Measurements from ENCODE around the gene CALML4.

The CALML4 gene

GRCh38 chr15:68145706-68146105, 59.4 kb downstream of the CALML4 start:
- H3K27me3 ChIP-seq (ENCODE audit: insufficient read depth, low read length) = no peaks in the 10 kb centered on the region
- H3K9me2 ChIP-seq (ENCODE audit: low read depth, low read length) = no peaks in the 10 kb centered on the region
- no peaks in the 10 kb centered on the region for H4K20me1 ChIP-seq (ENCODE audit: insufficient read depth, low read length)
- no peaks in the 10 kb centered on the region for H3F3A ChIP-seq (ENCODE audit: insufficient read depth, low read length)
- peaks cover 29% of the 10 kb centered on the region for H3K36me3 ChIP-seq (ENCODE audit: insufficient read depth, low read length)
- H2AFZ ChIP-seq (ENCODE audit: low read length) = no peak overlapping the region
- no peak overlapping the region for H3K9ac ChIP-seq (ENCODE audit: low read length)
- H3K79me2 ChIP-seq (ENCODE audit: insufficient read depth, low read length) = no peaks in the 10 kb centered on the region
- TF ChIP-seq EZH2 (IDR thresholded peaks at IDR 0.05; ENCODE audit: borderline replicate concordance, low read length) = no peak
- no peaks in the 10 kb centered on the region for H3K4me1 ChIP-seq (ENCODE audit: insufficient read depth, low read length, severe bottlenecking)
- H3K4me2 ChIP-seq (ENCODE audit: low read length) = no peak overlapping the region
- H3K4me3 ChIP-seq (ENCODE audit: low read depth, low read length, poor library complexity, severe bottlenecking) = no peak overlapping the region
- no peak overlapping the region for H3K27ac ChIP-seq (ENCODE audit: low read depth, low read length, poor library complexity, severe bottlenecking)
- no peaks in the 10 kb centered on the region for H3K9me3 ChIP-seq (ENCODE audit: low read length)

- TF ChIP-seq CTCF (IDR thresholded peaks at IDR 0.05; ENCODE audit: low read length) = no peak
- TF ChIP-seq EZH2 (IDR thresholded peaks at IDR 0.05; ENCODE audit: borderline replicate concordance, low read length) = no peak
- Histone ChIP-seq H3K4me1 (ENCODE audit: insufficient read depth, low read length, severe bottlenecking) (no peaks in the 10 kb centered on the region), H3K4me3 (ENCODE audit: low read depth, low read length, poor library complexity, severe bottlenecking) (no peak overlapping the region), H3K9me3 (ENCODE audit: low read length) (no peaks in the 10 kb centered on the region), H4K20me1 (ENCODE audit: insufficient read depth, low read length) (no peaks in the 10 kb centered on the region), H3F3A (ENCODE audit: insufficient read depth, low read length) (no peaks in the 10 kb centered on the region), H3K79me2 (ENCODE audit: insufficient read depth, low read length) (peaks cover 5% of the 10 kb centered on the region; the same call in 1 of the 2 replicates), H3K27ac (ENCODE audit: low read depth, low read length, poor library complexity, severe bottlenecking) (no peak overlapping the region), H3K9me2 (ENCODE audit: low read depth, low read length) (no peaks in the 10 kb centered on the region), H3K4me2 (ENCODE audit: low read length) (no peak overlapping the region), H3K27me3 (ENCODE audit: insufficient read depth, low read length) (no peaks in the 10 kb centered on the region), H2AFZ (ENCODE audit: low read length) (no peak overlapping the region), H3K9ac (ENCODE audit: low read length) (no peak overlapping the region), H3K36me3 (ENCODE audit: insufficient read depth, low read length) (peaks cover 34% of the 10 kb centered on the region)
Observed at GRCh38 chr15:68143785-68144184, 61.3 kb downstream of the CALML4 start.

GRCh38 chr15:68143129-68143528, 62.0 kb downstream of the CALML4 start:
- Histone ChIP-seq H3K27ac (ENCODE audit: low read depth, low read length, poor library complexity, severe bottlenecking) (no peak overlapping the region), H2AFZ (ENCODE audit: low read length) (no peak overlapping the region), H3K79me2 (ENCODE audit: insufficient read depth, low read length) (peaks cover 5% of the 10 kb centered on the region; the same call in 1 of the 2 replicates), H3K27me3 (ENCODE audit: insufficient read depth, low read length) (no peaks in the 10 kb centered on the region), H3K9me2 (ENCODE audit: low read depth, low read length) (no peaks in the 10 kb centered on the region), H3F3A (ENCODE audit: insufficient read depth, low read length) (no peaks in the 10 kb centered on the region), H3K4me1 (ENCODE audit: insufficient read depth, low read length, severe bottlenecking) (no peaks in the 10 kb centered on the region), H3K9ac (ENCODE audit: low read length) (no peak overlapping the region), H3K4me3 (ENCODE audit: low read depth, low read length, poor library complexity, severe bottlenecking) (no peak overlapping the region), H3K9me3 (ENCODE audit: low read length) (no peaks in the 10 kb centered on the region), H4K20me1 (ENCODE audit: insufficient read depth, low read length) (no peaks in the 10 kb centered on the region), H3K4me2 (ENCODE audit: low read length) (no peak overlapping the region), H3K36me3 (ENCODE audit: insufficient read depth, low read length) (peaks cover 36% of the 10 kb centered on the region)
- TF ChIP-seq EZH2 (IDR thresholded peaks at IDR 0.05; ENCODE audit: borderline replicate concordance, low read length) = no peak
- TF ChIP-seq CTCF (IDR thresholded peaks at IDR 0.05; ENCODE audit: low read length) = no peak

Data from OCI-LY1 (cell line).